Neural progenitor cell (in vitro differentiated cells): ENCODE results near the gene MAP7D3. TPM values are rescaled to one million over a fixed set of nuclear protein-coding genes. Genes with fewer than 3 reads are reported as not detected.

Experiments
- DNase-seq: peaks from one replicate; pipeline ENCODE4 v3.0.0-alpha.2; 2016; ENCODE audit warnings: low spot score
- H2AFZ ChIP-seq: fragments of 200-600 bp; sonication (generic); replicated peaks from 2 replicates; pipeline ENCODE4 v1.6.1; 2016; ENCODE audit warnings: antibody characterized with exemption
- H3F3A ChIP-seq: fragments of 200-600 bp; sonication (generic); 2 replicates; pipeline ENCODE4 v1.6.1; 2016; ENCODE audit warnings: antibody characterized with exemption, low read depth
- H3K27ac ChIP-seq: fragments of 200-600 bp; sonication (generic); 2 replicates; pipeline ENCODE4 v1.5.1; 2016; ENCODE audit warnings: mild to moderate bottlenecking
- H3K27me3 ChIP-seq: fragments of 200-600 bp; sonication (generic); 2 replicates; pipeline ENCODE4 v1.6.1; 2016; ENCODE audit warnings: mild to moderate bottlenecking, moderate library complexity
- H3K36me3 ChIP-seq: fragments of 200-600 bp; sonication (generic); 2 replicates; pipeline ENCODE4 v1.5.1; 2016
- H3K4me1 ChIP-seq: fragments of 200-600 bp; sonication (generic); 2 replicates; pipeline ENCODE4 v1.6.1; 2016; ENCODE audit warnings: mixed run types
- H3K4me2 ChIP-seq: fragments of 200-600 bp; sonication (generic); 2 replicates; pipeline ENCODE4 v1.6.1; 2016
- H3K4me3 ChIP-seq: fragments of 200-600 bp; sonication (generic); 2 replicates; pipeline ENCODE4 v1.5.1; 2016
- H3K79me2 ChIP-seq: fragments of 200-600 bp; sonication (generic); 2 replicates; pipeline ENCODE4 v1.6.1; 2016; ENCODE audit warnings: low read depth
- H3K9ac ChIP-seq: fragments of 200-600 bp; sonication (generic); 2 replicates; pipeline ENCODE4 v1.6.1; 2016
- H3K9me3 ChIP-seq: fragments of 200-600 bp; sonication (generic); 2 replicates; pipeline ENCODE4 v1.5.1; 2016; ENCODE audit warnings: low read depth
- H4K20me1 ChIP-seq: fragments of 200-600 bp; sonication (generic); 2 replicates; pipeline ENCODE4 v1.6.1; 2016; ENCODE audit warnings: low read depth
- H3K27ac Mint-ChIP-seq: 3 replicates; pipeline ENCODE4 v1.8.0; 2021; ENCODE audit warnings: mixed read lengths
- H3K27me3 Mint-ChIP-seq: 2 replicates; pipeline ENCODE4 v1.8.0; 2022; ENCODE audit warnings: low read depth, mild to moderate bottlenecking, inconsistent platforms, moderate library complexity, mixed read lengths; ENCODE audit not compliant: insufficient read depth
- H3K36me3 Mint-ChIP-seq: 3 replicates; pipeline ENCODE4 v1.8.0; 2021; ENCODE audit warnings: mixed read lengths
- H3K4me1 Mint-ChIP-seq: 3 replicates; pipeline ENCODE4 v1.8.0; 2021; ENCODE audit warnings: mixed read lengths
- H3K4me3 Mint-ChIP-seq: 3 replicates; pipeline ENCODE4 v1.8.0; 2021; ENCODE audit warnings: mild to moderate bottlenecking, moderate library complexity, mixed read lengths
- H3K9me3 Mint-ChIP-seq: 3 replicates; pipeline ENCODE4 v1.8.0; 2020; ENCODE audit warnings: mixed read lengths
- CTCF ChIP-seq: fragments of 200-600 bp; sonication (generic); IDR thresholded peaks from 2 replicates; pipeline ENCODE4 v1.5.1; 2017; ENCODE audit warnings: antibody characterized with exemption, mild to moderate bottlenecking
- EZH2 ChIP-seq: fragments of 200-600 bp; sonication (generic); IDR thresholded peaks from 2 replicates; pipeline ENCODE4 v1.6.1; 2017; ENCODE audit warnings: antibody characterized with exemption, mild to moderate bottlenecking, moderate library complexity
- EZH2phosphoT487 ChIP-seq: fragments of 200-600 bp; sonication (generic); IDR thresholded peaks from 2 replicates; pipeline ENCODE4 v1.6.1; 2017; ENCODE audit warnings: antibody characterized with exemption
- total RNA-seq: library from RNA; depleted of rRNA; stranded (reverse); fragments of >200 nt; gene quantifications from 2 replicates; pipeline ENCODE4 v1.2.3, GENCODE V29; 2015; ENCODE audit warnings: low replicate concordance

The MAP7D3 gene
- total RNA-seq, 1 donor from 2014 or later, result 27.1 TPM

- Histone ChIP-seq H3K4me1 (no peaks in the 10 kb centered on the region), H3K4me2 (no peak overlapping the region), H4K20me1 (no peaks in the 10 kb centered on the region), H3K36me3 (no peaks in the 10 kb centered on the region), H3K79me2 (no peaks in the 10 kb centered on the region), H3F3A (no peaks in the 10 kb centered on the region), H2AFZ (no peak overlapping the region), H3K9ac (no peak overlapping the region), H3K4me3 (no peak overlapping the region), H3K27ac (no peak overlapping the region), H3K9me3 (no peaks in the 10 kb centered on the region), H3K27me3 (no peaks in the 10 kb centered on the region)
- DNase-seq, result no peak
- peaks cover 5% of the 10 kb centered on the region for H3K27me3 Mint-ChIP-seq
- TF ChIP-seq EZH2 (no peak), EZH2phosphoT487 (no peak), CTCF (no peak)
- no peaks in the 10 kb centered on the region for H3K4me1 Mint-ChIP-seq
- no peaks in the 10 kb centered on the region for H3K36me3 Mint-ChIP-seq
- H3K27ac Mint-ChIP-seq, result no peak overlapping the region
- no peaks in the 10 kb centered on the region for H3K9me3 Mint-ChIP-seq
- no peak overlapping the region for H3K4me3 Mint-ChIP-seq
Observed at GRCh38 chrX:136273986-136274385, 22.8 kb upstream of the MAP7D3 start.

DNA sequence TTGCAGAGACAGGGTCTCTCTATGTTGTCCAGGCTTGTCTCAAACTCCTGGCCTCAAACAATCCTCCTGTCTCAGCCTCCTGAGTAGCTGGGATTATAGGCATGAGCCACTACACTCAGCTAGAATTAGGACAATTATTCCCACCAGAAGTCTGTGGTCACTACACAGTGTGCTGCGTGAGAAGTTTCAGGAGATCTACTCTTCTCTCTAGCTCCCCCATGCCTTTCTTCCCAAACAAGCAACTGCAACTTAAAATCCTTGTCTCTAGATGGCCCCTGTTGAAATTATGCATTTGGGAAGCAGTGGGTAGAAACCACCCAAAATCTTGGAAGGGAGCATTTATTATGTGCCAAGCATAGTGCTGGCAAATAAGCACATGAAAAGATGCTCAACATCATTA, 21.1 kb upstream of the MAP7D3 start:
- TF ChIP-seq CTCF (peak; percentile 25), EZH2 (no peak), EZH2phosphoT487 (no peak)
- Histone ChIP-seq H3F3A (no peaks in the 10 kb centered on the region), H3K27ac (no peak overlapping the region), H3K4me1 (no peaks in the 10 kb centered on the region), H4K20me1 (no peaks in the 10 kb centered on the region), H3K9ac (no peak overlapping the region), H3K79me2 (no peaks in the 10 kb centered on the region), H3K9me3 (no peaks in the 10 kb centered on the region), H2AFZ (no peak overlapping the region), H3K27me3 (no peaks in the 10 kb centered on the region), H3K4me3 (no peak overlapping the region), H3K4me2 (no peak overlapping the region), H3K36me3 (no peaks in the 10 kb centered on the region)
- H3K4me1 Mint-ChIP-seq, result no peaks in the 10 kb centered on the region
- no peak overlapping the region for H3K4me3 Mint-ChIP-seq
- no peaks in the 10 kb centered on the region for H3K36me3 Mint-ChIP-seq
- H3K27me3 Mint-ChIP-seq, result peaks cover 2% of the 10 kb centered on the region
- no peak overlapping the region for H3K27ac Mint-ChIP-seq
- DNase-seq, result no peak
- no peaks in the 10 kb centered on the region for H3K9me3 Mint-ChIP-seq

GRCh38 chrX:136271300-136271699, 20.1 kb upstream of the MAP7D3 start:
- Histone ChIP-seq H2AFZ (no peak overlapping the region), H3K4me3 (no peak overlapping the region), H3K27ac (no peak overlapping the region), H3K79me2 (no peaks in the 10 kb centered on the region), H4K20me1 (no peaks in the 10 kb centered on the region), H3K9ac (no peak overlapping the region), H3K4me2 (no peak overlapping the region), H3K4me1 (no peaks in the 10 kb centered on the region), H3K9me3 (no peaks in the 10 kb centered on the region), H3K27me3 (no peaks in the 10 kb centered on the region), H3K36me3 (no peaks in the 10 kb centered on the region), H3F3A (no peaks in the 10 kb centered on the region)
- no peaks in the 10 kb centered on the region for H3K4me1 Mint-ChIP-seq
- TF ChIP-seq CTCF (no peak), EZH2 (no peak), EZH2phosphoT487 (no peak)
- H3K4me3 Mint-ChIP-seq, result no peak overlapping the region
- H3K27ac Mint-ChIP-seq, result no peak overlapping the region
- H3K27me3 Mint-ChIP-seq, result no peaks in the 10 kb centered on the region
- no peak for DNase-seq
- H3K9me3 Mint-ChIP-seq, result no peaks in the 10 kb centered on the region
- H3K36me3 Mint-ChIP-seq, result no peaks in the 10 kb centered on the region

DNA sequence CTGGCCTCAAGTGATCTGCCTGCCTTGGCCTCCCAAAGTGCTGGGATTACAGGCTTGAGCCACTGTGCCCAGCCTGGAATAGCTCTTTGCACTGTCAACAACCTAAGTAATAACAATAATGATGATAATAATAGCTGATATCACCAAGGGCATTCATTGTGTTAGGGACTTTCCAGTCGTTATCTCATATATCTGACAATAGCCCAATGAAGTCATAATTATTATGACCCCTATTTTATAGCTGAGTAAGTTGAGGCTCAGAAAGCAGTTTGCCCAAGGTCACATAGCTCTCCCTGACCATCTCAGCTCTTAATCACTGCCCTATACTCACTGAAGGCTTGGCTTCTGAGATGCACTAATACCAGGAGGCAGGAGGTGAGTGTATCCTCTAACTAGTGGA, 18.7 kb upstream of the MAP7D3 start:
- Histone ChIP-seq H3K36me3 (no peaks in the 10 kb centered on the region), H3K9ac (no peak overlapping the region), H3K4me3 (no peak overlapping the region), H3K79me2 (no peaks in the 10 kb centered on the region), H2AFZ (no peak overlapping the region), H3K9me3 (no peaks in the 10 kb centered on the region), H3K27me3 (no peaks in the 10 kb centered on the region), H3K4me2 (no peak overlapping the region), H3F3A (no peaks in the 10 kb centered on the region), H3K4me1 (no peaks in the 10 kb centered on the region), H4K20me1 (no peaks in the 10 kb centered on the region), H3K27ac (no peak overlapping the region)
- Mint-ChIP-seq H3K4me3 (no peak overlapping the region), H3K36me3 (no peaks in the 10 kb centered on the region), H3K4me1 (no peaks in the 10 kb centered on the region), H3K27ac (no peak overlapping the region), H3K9me3 (no peaks in the 10 kb centered on the region), H3K27me3 (no peaks in the 10 kb centered on the region)
- TF ChIP-seq CTCF (no peak), EZH2 (no peak), EZH2phosphoT487 (no peak)
- no peak for DNase-seq
